ENCODE data around the gene DUSP7. TPM values are rescaled to one million over a fixed set of nuclear protein-coding genes. Genes with fewer than 3 reads are reported as not detected.

The DUSP7 gene
- total RNA-seq, 1 experiment from 2014 or later: 16.6 TPM

DNA sequence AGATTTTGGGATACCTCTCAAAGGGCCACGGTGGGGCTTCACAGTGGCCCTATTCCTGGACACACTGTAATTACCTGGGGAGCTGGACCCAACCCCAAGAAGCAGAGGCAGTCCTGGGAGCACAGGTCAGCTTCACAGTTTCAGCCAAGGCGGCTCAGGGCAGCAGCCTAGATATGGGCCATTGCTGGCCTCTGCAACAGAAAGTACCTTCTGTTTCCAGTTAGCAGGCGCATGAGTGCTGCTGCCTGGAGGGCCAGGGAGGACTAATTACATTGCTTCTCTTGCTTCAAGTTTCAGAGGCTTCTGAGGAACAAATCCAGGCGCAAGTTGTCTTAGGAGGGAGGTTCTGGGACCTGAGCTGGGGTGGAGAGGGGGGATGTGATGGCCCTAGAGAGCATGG lies 13.5 kb upstream of the DUSP7 start:
- no peak overlapping the region for H3K4me2 ChIP-seq (ENCODE audit: low read length)
- intact Hi-C loops (cut with micrococcal nuclease): no loop called here
- H3K4me1 ChIP-seq (ENCODE audit: control insufficient read depth in 1 of 2, insufficient read depth in 2 of 2, low read length in 2 of 2): peaks cover 0 to 13% of the 10 kb centered on the region in 2 experiments; a peak in 1 of 4 replicates
- no peak for ATAC-seq
- TF ChIP-seq SRF (IDR thresholded peaks at IDR 0.05; ENCODE audit: low read depth) (no peak), SP1 (IDR thresholded peaks at IDR 0.05; ENCODE audit: low read depth) (no peak), ZNF274 (IDR thresholded peaks at IDR 0.05; ENCODE audit: low read depth, low read length) (no peak), POLR2A (IDR thresholded peaks at IDR 0.05; ENCODE audit: borderline replicate concordance, extremely low read depth, insufficient read depth, insufficient read length) (no peak), POLR2AphosphoS5 (IDR thresholded peaks at IDR 0.05; ENCODE audit: low read depth, low read length) (no peak), YY1 (IDR thresholded peaks at IDR 0.05; ENCODE audit: extremely low read depth, insufficient replicate concordance, low read depth, low read length) (no peak), ZFX (IDR thresholded peaks at IDR 0.05) (no peak), EZH2 (IDR thresholded peaks at IDR 0.05) (no peak), RAD21 (IDR thresholded peaks at IDR 0.05; ENCODE audit: low read depth) (no peak), FOSL1 (IDR thresholded peaks at IDR 0.05; ENCODE audit: low read depth) (no peak), CBX3 (IDR thresholded peaks at IDR 0.05; ENCODE audit: low read depth) (no peak), ZBTB33 (IDR thresholded peaks at IDR 0.05; ENCODE audit: extremely low read depth, insufficient replicate concordance, low read length) (no peak)
- H2AFZ ChIP-seq (ENCODE audit: low read depth, low read length, poor library complexity, severe bottlenecking): no peak overlapping the region
- H3K27ac ChIP-seq (ENCODE audit: low read depth, low read length): no peak overlapping the region
- ChIA-PET POLR2A (no interaction called here), CTCF (no interaction called here), RAD21 (ENCODE audit: low non-redundant PET in 1 of 2, low total read pairs in 2 of 2, uncharacterized antibody in 2 of 2, unreplicated experiment in 2 of 2) (no interaction called here)
- H3K36me3 ChIP-seq (ENCODE audit: control insufficient read depth in 1 of 2, insufficient read depth in 2 of 2, low read length in 2 of 2): no peaks in the 10 kb centered on the region
- no peaks in the 10 kb centered on the region for H3K27me3 ChIP-seq (ENCODE audit: insufficient read depth, low read length)
- no peaks in the 10 kb centered on the region for H3K9me3 ChIP-seq (ENCODE audit: control insufficient read depth in 1 of 2, insufficient read depth in 1 of 2, low read depth in 1 of 2, low read length in 2 of 2)
- no peak overlapping the region for H3K9ac ChIP-seq (ENCODE audit: low read length)
- H4K20me1 ChIP-seq (ENCODE audit: insufficient read depth): no peaks in the 10 kb centered on the region
- H3K4me3 ChIP-seq (replicated peaks in 1 of 2; ENCODE audit: low read depth in 1 of 2, low read length in 2 of 2): no peak overlapping the region
- BruUV-seq (replicated peaks): no TSS peak
- DNase-seq (ENCODE audit: low read depth, low spot score): no peak
- no peaks in the 10 kb centered on the region for H3K79me2 ChIP-seq (ENCODE audit: insufficient read depth, low read length)
- no peaks in the 10 kb centered on the region for H3K9me2 ChIP-seq (ENCODE audit: insufficient read depth)

All from HCT116 (cell line).